Activated CD4-positive, alpha-beta T cell treated with anti-CD3 and anti-CD28 coated beads, Interleukin-2, amount 50 U/mL, for 1 hour (primary cell): ENCODE measurements around the gene FLNC.
A peak's percentile ranks its signal among the peaks of the same experiment; 100 is the strongest.

Experiments
- DNase-seq: peaks from one replicate; pipeline ENCODE4 v3.0.0-alpha.2; 2020

FLNC gene

GRCh38 chr7:128867842-128868623 is 37.8 kb downstream of the FLNC start:
- DNase-seq: no peak

- no peak for DNase-seq
These were observed 38.5 kb downstream of the FLNC start for GRCh38 chr7:128868624-128869137.

GRCh38 chr7:128869138-128869943 is 39.1 kb downstream of the FLNC start:
- peak; percentile 39 for DNase-seq

GRCh38 chr7:128869944-128870285 is 39.7 kb downstream of the FLNC start:
- no peak for DNase-seq

- no peak for DNase-seq
These were observed 40.8 kb downstream of the FLNC start for GRCh38 chr7:128871050-128871449.

DNA sequence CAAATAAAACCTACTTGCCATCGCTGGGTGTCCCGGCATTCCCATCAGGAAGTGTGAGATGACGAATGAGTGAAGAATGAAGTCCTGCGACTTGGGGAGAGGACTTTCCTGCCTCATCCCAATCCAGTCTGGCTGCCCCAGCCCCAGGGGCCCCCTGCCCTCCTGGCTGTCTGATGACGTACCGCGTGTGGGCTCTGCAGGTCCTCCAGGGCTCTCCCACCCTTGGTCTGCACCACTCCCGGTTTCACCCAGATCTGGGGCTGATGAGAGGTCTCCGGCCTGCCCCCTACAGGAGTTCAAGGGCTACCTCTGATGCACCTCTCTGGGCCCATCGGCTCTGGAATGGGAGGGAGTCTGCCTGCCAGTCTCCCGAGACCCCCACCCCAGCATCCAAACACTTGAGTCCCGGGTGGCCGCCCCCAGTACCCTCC is 42.2 kb downstream of the FLNC start:
- no peak for DNase-seq

DNA sequence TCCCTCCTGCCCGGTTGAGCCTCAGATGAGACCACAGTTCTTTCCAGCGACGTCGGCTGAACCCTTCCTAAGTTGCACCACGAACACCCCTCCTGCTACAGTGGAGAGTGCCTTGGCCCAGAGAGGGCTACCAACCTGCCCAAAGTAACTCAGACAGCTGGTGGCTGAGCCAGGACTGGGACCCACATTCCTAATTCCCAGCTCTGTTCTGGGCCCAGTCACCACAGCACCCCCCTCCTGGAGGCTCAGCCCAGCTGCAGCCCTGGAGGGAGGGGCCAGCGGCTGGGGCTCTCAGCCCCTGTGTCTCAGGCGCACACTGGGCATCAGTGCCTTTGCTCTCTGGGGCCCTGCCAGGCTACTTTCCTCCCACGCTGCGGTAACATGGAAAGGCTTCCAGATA is 43.0 kb downstream of the FLNC start:
- DNase-seq: no peak

- no peak for DNase-seq
These were observed 44.2 kb downstream of the FLNC start for GRCh38 chr7:128874140-128875031.

DNA sequence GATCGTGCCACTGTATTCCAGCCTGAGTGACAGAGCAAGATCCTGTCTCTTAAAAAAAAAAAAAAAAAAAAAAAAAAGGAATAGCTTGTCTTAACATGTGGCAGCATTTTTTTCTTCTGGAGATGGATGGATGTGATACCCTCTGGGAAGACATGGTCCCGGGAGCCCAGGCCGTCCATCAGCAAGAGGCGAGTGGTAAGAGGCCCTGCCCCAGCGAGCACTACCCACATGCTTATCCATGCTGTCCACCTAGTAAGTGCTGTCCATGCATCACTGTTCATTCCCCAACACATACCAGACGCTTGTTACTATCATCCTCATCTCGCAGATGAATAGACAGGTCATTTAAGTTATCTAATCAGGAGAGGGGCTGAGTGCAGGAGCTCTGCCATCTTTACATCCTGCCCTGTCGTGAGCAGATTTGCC is 45.3 kb downstream of the FLNC start:
- no peak for DNase-seq

- no peak for DNase-seq
These were observed 45.9 kb downstream of the FLNC start for GRCh38 chr7:128876127-128876526.

- no peak for DNase-seq
These were observed 46.4 kb downstream of the FLNC start for GRCh38 chr7:128876586-128876977.

GRCh38 chr7:128876978-128877755 is 47.0 kb downstream of the FLNC start:
- no peak for DNase-seq

GRCh38 chr7:128877756-128878120 is 47.5 kb downstream of the FLNC start:
- DNase-seq: no peak

DNA sequence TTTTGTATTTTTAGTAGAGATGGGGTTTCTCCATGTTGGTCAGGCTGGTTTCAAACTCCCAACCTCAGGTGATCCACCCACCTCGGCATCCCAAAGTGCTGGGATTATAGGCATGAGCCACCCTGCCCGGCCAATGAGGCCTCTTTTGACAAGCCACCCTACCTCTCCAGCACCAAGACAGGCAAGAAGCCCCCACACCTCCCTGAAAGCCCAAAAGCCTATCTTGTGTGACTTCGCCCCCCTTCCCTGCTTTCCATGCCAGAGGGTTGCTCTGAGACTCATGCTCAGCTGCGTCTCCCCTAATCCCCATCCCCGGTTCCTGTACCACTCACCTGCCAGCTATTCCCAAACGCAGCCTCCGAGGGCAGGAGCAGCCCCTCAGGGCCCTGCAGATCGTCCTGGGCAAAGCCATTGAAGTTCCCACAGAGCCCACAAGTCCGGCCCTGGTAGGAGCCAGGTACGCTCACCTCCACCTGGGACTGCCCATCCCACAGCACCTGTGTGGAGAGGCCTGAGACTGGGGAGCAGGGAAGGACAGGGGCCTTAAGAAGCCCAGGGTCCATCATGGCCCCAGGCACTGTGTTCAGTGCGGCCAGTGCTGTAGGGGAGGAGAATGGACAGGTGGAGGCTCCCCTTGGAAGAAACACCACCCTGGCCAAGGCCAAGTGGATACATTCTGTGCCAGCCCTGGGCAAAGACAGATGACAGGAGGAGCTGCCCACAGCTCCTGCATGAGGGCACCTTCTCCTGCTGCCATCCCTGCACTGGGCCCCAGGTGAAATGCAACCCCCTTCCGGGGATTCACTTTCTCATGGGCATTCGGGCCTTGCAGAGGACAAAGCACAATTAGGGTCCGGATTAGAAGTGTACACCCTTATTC is 48.3 kb downstream of the FLNC start:
- DNase-seq: no peak

GRCh38 chr7:128879461-128879938 is 49.3 kb downstream of the FLNC start:
- DNase-seq: no peak

GRCh38 chr7:128879939-128880746 is 49.9 kb downstream of the FLNC start:
- DNase-seq: no peak

- DNase-seq: no peak
These were observed 50.7 kb downstream of the FLNC start for GRCh38 chr7:128880791-128881457.

DNA sequence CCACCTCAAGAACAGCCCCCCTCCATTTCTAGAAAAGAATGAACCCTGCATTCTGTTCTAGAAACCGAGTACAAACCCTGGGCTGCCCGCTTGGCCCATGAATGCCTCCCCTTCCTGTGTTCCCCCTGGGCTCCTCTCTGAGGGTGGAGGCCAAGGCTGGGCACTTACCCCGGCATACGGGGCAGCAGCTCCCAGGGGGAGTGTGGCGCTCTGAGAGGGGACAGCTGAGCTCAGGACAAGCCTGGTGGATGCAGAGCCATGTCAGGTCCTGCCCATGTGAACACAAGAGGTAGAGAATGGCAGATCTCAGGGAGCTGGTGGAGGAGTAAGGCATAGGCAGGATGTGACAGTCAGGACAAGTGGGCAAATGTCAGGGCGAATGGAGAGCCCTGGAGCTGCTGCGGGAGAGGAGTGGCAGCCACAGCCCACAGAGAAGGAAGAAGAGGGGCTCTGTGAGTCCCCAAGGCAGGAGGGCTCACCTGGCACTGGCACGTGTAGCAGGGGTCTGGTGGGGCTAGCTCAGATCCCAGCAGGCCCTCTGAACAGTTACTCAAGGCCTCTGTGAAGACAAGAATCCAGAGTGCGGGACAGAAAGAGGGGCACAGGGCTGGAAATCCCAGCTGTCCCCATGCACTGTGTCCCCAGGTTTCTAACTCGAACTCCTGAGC is 51.4 kb downstream of the FLNC start:
- DNase-seq: no peak

DNA sequence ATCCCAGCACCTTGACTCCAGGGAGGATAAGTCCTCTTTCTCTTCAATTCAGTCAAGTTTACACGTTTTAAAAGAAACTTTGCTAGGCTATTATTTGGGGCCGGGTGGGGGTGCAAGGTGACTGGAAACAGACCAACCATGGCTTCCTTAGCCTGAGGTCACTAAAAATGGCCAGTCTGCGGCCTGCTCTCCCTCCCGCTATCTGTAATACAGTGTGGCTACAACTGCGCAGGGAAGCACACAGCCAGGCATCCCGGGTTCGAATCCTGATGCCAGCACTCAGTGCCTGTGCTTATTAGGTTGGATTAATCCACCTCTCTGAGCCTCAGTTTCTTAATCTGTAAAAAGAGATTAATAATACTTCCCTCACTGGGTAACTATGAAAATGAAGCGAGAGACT is 51.9 kb downstream of the FLNC start:
- DNase-seq: no peak
